ENCODE results near the gene SBNO2.

Gene SBNO2

GRCh38 chr19:1068009-1069001, 105.8 kb downstream of the SBNO2 start:
- peak; percentile 87 for DNase-seq

- DNase-seq, result no peak
Observed at GRCh38 chr19:1067341-1067957, 106.6 kb downstream of the SBNO2 start.

GRCh38 chr19:1066748-1067340, 107.2 kb downstream of the SBNO2 start, which contains the start of gene ARHGAP45:
Gene ARHGAP45, plus strand, starts transcription at chr19:1067167. Its CDS starts 239 bp downstream, at chr19:1067406.
- peak; percentile 91 for DNase-seq

GRCh38 chr19:1066251-1066747, 107.8 kb downstream of the SBNO2 start:
- DNase-seq, result no peak

- no peak for DNase-seq
Observed at GRCh38 chr19:1065606-1066109, 108.4 kb downstream of the SBNO2 start.

GRCh38 chr19:1064661-1065605, 109.1 kb downstream of the SBNO2 start:
- peak; percentile 82 for DNase-seq

GRCh38 chr19:1063909-1064660, 110.0 kb downstream of the SBNO2 start:
- DNase-seq, result no peak

- peak; percentile 71 for DNase-seq
Observed at GRCh38 chr19:1063030-1063908, 110.8 kb downstream of the SBNO2 start.

- DNase-seq, result peak; percentile 54
Observed at GRCh38 chr19:1062387-1063029, 111.6 kb downstream of the SBNO2 start.

- no peak for DNase-seq
Observed at GRCh38 chr19:1061987-1062386, 112.1 kb downstream of the SBNO2 start.

- no peak for DNase-seq
Observed at GRCh38 chr19:1060689-1061088, 113.4 kb downstream of the SBNO2 start.

- no peak for DNase-seq
Observed at GRCh38 chr19:1058112-1058511, 116.0 kb downstream of the SBNO2 start.
